Effector CD8-positive, alpha-beta T cell (primary cell): ENCODE data around the gene MRAP.

Source experiments
- DNase-seq: peaks from one replicate; lab custom pipeline; 2025; lab: John Stamatoyannopoulos, UW

MRAP gene

DNA sequence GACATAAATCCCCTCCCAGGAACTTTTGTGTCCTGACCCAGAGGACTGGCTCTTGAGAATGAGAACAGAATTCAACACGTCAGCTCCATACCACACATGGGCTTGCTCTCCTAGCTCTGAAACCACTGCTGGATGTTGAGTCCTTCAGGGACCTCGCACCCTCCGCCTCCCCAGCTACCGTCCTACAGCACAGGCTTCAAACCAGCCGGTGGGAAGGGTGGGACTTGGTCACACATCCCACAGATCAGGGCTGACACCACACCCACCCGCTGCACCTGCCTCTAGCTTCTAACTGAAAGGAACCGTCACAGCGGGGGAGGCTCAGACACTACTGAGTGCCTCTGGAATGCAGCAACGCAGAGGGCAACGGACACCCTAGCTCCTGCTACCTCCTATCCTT, 24.0 kb downstream of the MRAP start:
- no peak for DNase-seq

DNA sequence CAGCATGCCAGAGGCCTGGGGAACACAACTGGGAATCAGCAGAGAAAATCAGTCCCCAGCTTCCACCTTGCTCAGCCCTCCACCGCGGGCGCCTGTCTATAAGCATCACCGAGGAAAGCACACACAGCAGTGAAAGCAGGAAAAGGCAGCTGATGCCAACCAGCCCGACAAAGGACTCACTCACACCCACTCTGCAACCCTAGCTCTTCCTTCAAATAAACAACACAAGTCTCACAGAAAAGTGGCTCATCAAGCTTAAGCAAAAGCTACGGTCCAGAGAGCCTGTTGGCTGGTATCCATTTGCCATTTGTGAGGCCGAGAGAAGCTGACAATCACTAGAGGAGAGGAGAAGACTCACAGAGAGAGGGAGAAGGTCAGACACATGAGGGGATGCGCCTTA, 27.1 kb downstream of the MRAP start:
- no peak for DNase-seq

DNA sequence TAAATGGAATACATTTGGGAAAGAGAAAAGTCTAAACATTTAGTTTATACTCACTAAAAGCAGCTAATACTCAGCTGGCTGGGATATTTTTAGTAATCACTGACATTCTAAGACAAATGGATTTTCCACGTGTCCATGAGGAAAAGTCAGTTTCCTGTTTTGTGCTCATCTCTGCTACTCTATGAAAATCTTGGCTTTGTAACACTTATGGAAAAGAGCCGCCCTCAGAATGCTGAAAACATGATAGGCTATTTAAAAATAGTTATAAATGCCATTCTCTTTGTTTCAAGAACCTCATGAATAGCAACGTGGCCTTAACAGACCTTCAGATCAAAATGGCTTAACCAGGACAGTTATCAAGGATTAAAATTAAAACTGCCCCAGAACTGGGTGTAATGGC, 29.9 kb downstream of the MRAP start:
- no peak for DNase-seq

DNA sequence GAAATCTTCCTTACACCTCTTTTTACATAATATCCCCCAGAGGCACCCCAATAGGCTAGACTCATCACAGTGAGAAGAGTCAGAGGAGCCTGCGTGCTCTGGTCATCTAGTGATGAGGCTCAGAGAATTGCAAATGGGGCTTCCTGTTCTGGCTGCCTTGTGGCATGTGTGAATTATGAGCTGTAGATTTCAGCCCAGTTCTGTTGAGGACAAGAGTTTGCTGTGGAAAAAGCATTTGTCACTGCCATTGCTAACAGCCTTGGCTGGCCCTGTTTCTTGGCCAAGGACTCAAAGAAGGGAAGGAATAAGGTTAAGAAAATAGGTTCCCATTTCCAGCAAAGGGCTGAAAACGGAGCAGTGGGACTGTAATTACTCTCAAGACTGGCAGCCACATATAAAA, 30.7 kb downstream of the MRAP start:
- DNase-seq, result no peak

DNA sequence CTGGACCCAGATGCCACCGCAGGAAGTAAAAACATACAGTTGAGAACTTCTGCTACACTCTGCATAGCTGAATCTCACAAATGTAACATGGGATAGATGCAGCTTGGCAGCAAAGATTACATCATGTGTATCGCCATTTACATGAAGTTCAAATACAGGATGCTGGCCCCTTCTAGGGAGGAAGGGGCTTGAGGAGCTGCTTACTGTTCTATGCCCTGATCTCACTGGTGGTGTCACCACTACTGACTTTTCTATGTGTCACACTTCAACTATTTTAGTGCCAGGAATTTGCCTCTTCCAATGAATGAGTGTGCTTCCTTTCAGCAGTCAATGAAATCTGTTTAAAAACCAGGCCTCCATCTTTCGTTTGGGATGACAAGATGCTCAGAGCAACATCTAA, 31.1 kb downstream of the MRAP start:
- DNase-seq, result no peak

DNA sequence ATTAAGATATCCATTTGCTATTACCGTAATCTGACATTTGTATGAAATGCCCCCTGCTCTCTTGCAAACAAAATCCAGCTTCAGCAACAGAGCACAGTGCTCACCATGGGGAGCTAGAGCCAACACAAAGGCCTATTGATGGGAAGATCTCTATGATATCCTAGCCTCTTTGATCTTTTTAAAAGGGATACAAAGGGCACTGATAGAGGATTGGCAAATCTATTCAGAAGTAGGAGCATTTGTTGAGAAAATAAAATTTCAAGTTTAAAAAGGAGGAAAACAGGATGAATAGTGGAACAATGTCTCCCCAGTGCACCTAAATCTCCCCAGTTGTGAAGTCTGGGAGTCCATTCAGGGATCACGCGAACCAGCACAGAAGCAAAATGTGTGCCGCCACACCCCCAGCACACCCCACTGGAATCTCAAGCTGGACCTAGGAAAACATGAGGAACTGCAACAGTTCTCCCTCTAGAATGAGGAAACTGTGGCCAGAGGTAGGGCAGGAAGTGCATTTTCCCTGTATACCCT, 32.2 kb downstream of the MRAP start:
- DNase-seq, result no peak

DNA sequence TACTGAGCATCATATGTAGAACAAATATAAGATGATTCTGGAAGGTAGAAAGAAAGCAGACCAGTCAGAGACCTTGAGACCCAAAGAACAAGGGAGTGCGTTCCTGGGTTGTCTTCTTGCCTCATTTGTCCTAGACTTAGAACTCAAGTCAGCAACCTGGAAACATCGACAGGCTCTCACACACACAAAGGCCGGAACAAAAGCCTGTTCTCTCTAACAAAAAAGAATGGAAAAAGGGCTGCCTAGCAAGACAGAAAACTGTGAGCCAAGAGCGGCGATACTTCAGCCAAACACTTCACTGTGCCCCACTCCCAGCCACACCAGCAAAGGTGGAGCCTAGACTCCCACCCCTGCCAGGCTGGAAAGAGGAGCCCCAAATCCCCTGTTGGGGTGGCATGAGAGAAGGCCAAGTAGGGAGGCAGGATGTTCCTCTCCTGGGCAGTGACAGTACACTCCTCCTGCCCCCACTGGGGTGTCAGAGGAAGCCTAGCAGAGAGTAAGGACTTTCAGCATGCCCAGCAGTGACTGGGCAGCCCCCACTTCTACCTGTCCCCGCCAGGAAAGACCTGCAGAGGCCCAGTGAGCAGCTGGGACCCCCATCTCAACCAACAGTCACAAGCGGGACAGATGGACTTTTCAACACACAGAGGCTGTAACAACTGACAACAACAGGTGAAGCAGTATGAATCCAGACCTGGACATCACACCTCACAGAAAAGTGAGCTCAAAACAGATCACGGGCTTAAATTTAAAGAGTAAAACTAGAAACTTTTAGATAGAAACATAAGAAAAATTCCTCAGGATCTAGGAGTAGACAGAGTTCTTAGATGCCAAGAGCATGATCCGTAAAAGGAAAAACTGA, 33.0 kb downstream of the MRAP start:
- DNase-seq, result no peak

DNA sequence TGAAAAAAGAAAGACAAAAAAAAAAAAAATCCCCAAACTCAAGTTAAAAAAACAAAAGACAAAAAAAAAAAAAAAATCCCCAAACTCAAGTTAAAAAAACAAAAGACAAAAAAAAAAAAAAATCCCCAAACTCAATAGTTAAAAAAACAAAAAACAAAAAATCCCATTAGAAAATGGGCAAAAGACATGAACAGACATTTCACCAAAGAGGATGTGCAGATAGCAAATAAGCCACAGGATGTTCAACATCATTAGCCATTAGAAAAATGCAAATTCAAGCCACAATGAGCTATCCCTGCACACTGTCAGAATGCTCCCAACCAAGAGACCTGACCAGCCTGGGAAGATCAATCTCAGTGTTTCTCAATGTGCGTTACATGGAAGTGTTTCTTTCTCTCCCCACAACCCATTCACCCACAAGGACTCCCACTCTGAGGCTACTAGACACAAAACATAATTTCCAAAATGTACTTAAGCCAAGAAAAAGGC, 33.9 kb downstream of the MRAP start:
- DNase-seq, result no peak

DNA sequence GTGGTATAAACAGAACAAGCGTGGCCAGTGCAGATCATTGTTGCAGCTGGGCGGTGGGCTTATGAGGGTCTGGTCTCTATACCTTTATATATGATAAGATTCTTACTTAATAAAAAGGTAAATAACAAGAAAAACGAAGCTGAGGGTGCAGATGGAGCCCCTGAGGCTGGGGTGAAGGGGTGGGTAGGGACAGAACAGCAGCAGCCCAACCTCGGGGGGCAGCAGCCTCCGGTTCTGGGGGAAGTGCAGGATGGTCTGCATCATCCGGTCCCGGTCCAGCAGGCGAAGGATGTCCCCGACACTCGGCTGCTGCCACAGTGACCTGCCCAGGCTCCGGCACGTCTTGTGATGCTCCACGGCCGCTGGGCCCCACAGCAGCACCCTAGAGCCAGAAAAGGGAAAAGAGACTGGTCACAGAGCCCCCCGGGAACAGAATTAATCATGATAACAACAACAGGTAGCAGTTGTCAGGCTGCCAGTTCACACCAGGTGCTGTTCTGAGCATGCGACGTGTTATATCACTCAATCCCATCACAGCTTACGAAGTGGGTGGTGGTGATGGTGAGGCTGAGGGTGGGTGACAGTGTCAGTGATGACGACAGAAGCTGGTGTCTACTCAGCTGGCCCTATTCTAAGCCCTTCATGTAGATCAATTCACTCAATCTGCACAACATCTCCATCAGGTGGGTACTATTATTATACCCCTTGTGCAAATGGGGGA, 35.5 kb downstream of the MRAP start:
- DNase-seq, result no peak

DNA sequence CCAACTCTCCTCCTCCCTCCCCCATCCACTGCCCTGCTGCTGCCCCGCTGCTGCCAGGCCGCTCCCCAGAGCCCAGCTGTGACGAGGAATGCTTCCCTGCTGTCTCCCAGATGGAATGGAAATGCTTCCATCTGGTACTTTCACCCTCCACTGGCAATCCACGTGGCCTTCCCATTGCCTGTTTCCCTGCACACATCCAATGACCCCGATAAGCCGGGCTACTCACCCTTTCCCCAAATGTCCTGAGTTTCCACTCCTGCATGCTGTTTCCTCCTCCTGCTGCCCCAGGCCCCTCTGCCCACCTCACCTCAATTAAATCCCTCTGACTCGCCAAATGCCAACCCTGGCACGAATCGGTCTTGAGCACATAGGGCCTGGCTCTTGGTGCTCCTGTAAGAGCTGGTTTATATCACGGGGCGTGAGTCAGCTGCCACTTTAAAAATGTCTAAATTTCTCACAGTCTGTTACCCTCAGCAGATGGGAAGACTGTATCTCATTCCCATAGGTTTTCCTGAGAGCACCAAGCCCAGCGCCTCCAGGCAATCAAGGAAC, 36.4 kb downstream of the MRAP start:
- no peak for DNase-seq

DNA sequence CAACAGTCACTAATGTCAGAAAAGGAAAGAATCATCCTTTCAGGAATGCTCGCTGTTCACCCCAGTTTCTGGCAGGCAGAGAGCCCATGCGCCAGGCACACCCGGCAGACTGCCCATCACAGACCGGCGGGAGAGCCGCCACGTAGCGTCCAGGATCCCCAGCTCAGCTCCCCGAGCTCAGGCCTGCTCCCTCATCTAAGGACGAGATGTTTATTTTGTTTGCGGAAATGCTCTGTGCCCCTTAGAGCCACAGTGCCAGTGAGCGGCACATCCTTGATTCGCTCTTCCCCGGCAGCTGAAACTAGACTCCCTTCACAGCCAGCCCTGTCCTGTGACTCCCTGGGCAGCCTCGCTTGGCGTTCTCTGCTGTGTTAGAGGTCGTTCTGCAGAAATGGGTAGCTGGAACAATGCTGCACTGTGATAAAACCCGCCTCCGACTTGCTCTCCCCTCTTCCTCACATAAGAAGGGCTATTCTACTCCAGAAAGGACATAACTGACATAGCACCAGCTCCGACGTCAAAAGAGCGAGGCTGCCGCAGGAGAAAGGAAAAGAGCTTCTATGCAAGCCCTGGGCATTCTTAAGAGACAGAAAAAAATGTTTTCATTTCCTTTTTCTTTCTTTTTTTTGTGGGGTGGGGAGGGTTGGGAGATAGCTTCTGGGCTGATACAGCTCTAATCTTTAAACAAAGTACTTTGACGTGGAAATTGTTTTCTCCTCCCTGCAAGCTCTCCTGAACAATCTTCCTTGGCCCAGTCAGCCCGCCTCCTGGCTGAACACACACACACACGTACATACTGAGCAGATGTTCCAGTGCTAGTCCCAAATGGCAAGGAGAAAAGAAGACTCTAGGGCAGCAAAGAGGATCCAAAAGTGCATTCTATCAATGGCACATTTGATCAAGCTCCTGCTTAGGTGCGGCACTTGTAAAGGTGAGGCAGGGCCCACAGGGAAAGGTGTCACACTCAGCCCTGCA, 37.2 kb downstream of the MRAP start:
- DNase-seq, result no peak

DNA sequence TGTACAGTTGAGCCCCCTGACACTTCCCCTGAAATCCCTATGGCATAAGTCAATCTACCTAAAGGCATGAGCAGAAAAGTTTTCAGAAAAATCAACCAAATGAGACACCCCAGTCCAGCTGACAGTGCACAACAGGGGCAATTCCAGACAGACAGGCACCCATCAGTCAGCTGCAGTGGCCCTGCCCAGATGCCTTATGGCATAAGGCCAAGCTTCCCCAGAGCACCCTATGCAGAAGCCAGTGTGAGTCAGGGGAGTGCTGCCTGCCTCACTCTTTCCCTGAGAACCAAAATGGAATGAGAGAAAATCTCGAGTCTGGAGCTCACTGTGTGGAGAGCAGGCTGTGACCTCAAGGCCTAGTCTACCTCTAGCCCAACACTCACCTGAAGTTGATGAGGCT, 38.1 kb downstream of the MRAP start:
- DNase-seq, result no peak

DNA sequence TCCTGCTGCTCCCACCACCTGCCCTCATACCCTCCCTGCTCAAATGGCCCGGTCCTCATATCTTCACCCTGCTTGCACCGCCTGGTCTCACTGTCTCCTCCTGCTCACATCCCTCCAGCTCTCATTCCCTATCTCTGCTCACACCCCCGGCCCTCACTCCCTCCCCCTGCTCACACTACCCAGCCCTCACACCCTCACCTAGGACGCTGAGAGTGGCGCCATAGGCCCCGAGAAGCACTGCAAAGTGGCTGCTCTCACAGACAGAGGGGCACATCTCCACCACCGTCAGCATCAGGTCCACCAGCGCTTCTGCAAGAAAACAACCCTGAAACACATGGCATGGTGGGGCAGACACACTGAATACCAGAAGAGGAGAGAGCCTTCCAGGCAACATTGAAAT, 38.6 kb downstream of the MRAP start:
- no peak for DNase-seq

DNA sequence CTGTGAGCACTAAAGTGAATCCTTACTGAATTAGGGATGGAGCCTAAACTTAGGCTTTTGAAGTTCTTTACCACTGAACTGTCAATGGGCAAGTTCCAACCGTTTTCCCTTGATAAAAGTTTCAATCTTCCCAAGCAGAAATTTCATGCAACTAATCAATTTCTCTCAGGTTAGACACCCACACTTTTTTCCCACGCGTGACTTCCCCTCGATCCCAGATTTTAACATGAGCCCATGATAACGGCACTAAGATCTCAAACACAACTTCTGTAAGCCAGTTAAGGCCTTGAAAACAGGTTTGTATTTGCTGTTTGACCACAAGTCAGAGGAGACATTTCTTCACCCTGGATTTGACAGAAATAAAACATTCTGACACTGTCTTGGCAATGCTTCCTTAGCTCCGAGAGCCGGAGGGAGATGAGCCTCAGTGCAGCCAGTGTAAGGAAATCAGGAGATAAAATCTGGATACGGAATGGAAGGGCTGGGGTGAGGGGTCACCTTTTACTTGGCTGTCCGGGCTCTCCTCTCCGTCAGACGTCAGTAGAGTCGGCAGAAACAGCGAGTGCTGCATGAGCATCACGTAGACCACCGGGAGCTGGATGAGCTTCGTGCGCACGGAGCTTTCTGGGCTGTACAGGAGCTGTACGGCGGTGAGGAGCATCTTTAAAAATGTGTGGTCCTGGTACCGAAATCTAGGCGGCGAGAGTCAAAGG, 39.7 kb downstream of the MRAP start:
- no peak for DNase-seq

DNA sequence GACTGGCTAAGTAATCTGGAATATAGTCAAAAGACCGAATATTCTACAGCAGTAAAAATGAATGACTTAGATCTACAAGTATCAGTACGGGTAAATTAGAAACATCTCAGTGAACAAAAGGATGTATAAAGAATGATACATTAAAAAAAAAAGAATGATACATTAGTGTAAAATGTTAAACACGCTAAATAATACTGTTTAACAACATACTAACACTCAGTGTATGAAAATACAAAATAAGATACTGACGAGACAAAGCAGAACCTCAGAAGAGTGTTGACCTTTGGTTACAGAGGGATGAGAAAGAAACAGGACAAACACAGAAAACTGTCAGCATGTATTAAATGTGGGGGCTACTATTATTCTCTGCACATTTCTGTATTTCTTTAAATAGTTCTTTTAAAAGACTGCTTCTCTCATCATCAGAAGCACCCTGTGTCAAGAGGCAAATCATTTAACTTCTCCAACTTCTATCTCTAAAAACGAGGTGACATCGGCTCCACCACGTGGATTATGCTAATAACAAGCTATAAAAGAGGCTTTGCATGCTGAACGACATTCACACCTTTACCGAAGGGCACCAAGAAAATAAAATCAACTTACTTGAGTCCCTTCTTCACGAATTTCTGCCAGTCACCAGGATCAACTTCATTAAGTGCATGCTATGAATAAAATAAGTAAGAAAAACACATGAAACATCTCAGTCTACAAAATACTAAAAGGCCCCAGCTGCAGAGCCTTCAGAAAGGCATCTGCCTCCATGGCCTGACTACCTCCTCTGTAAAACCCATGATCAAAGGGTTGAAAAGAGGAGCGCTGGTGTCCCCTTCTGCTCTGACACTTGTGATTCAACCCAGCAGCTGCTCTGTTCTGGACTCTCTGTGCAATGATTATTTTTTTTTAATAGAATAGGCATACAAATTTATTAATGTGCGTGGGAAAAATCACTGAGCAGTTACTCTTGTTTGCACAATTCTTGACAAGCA, 42.5 kb downstream of the MRAP start:
- no peak for DNase-seq

DNA sequence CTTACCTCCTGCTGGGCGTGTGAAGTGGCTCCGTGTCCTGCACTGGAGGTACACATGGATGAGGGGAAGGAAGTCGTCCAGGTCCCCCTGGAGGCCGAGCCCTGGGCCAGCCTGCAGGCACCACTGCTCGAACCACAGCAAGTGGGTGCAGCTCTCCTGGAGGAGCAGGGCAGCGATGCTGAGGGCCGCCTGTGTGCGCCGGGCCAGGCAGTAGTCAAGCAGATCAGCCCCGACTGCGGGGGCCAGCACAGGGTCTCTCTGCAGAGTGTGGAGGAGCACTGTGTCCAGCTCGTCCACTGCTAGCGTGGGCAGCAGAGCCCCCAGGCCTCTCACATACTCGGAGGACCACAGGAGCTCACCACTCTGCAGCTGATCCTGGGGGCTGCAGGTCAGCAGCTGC, 48.3 kb downstream of the MRAP start:
- DNase-seq, result no peak

DNA sequence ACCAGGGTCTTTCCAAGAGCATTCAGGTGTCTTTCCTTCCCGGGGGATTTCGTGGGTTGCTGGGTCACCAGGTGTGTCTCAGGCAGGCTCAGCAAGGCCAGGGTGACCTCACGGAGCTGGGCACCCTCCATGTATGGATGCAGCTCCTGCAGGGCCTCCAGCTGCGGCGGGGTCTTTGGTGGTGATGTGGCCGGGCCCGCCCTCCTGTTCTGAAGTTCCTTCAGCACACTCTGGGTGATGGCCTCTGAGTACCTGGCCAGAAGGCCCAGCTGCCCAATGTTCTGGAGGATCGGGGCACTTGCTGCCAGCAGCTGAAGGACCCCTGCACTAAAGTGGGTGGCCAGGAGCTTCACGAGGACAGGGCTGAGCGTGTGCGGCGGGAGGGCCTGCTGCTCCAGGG, 48.7 kb downstream of the MRAP start:
- DNase-seq, result no peak

DNA sequence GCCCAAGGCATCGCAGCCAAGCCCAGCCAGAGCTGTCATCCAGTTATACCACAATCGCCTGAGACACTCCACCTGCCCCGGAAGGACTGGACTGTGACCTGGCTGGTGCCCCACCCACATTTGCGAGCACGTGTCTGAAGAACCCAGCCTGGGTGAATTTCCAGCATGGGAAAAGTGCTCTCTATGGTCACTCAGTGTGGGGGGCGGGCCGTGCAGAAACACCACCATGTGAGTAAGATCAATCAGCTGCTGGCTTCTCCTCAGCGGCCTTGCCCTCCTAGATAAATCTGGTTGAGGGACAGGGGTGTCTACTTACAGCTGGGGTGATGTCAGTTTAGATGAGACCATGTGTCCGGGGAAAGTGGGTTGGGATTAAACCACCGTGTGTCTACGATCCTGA, 49.3 kb downstream of the MRAP start:
- DNase-seq, result no peak

DNA sequence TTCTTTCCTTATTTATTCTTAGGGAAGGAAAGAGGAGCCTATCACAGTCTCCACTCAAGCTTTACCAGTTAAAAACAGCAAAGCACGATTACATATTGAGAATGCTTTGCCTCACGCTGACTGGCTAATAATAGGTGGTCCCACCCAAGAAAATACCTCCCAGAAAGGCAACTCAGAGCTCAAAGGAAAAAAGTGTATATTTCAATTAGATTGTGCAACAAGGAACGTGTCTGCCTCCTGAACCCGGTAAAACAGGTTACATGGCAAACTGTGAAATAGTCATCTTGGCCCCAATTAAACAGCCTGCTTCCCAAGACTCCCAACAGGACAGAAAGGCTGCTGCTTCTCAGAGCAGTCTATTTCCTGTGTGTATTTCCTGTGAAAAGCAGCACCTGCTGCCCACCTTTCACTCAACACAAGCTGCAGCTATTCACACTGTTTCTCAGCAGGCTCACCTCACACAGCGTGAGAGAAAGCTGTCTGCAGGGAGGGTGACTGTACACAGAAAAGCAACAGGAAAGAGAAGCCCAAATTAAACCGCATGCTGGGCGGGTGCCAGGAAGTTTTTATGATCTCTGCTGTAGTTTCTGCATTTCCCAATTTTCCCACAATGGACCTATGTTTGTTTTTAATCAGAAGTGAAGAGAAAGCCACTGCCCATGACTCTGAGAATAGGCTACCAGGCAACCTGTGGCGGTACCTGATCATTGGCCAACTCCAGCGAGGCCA, 50.1 kb downstream of the MRAP start:
- no peak for DNase-seq
